Stimulated activated CD8-positive, alpha-beta memory T cell treated with anti-CD3 and anti-CD28 coated beads, Interleukin-2, amount 100 ng/mL, for 48 hours (primary cell): ENCODE measurements around the gene RFFL.
"Not testable (repeated sequence)": the region's sequence is repeated elsewhere in the genome, so short reads cannot be mapped to it uniquely, and the experiment has no call there.

Experiments used
- DNase-seq, 2 donors: peaks; one replicate each; pipeline ENCODE4 v3.0.0-alpha.2; 2020; ENCODE audit warnings: low read depth in 2 of 2

The RFFL gene

GRCh38 chr17:35063514-35064223 is at the start of gene RFFL:
Gene RFFL, minus strand, starts transcription at chr17:35063707. Its CDS starts 37,154 bp downstream, at chr17:35026553.
- DNase-seq, result peak; percentile 70 to 80

GRCh38 chr17:35110791-35111190 is 47.3 kb upstream of the RFFL start:
- DNase-seq, result not testable (repeated sequence)

GRCh38 chr17:35104844-35105450 is 41.4 kb upstream of the RFFL start:
- no peak for DNase-seq

GRCh38 chr17:35103271-35103670 is 39.8 kb upstream of the RFFL start:
- DNase-seq, result no peak

GRCh38 chr17:35101725-35102124 is 38.2 kb upstream of the RFFL start:
- DNase-seq, result no peak

- DNase-seq, result no peak
Measured at GRCh38 chr17:35101036-35101435, 37.5 kb upstream of the RFFL start.

- no peak for DNase-seq
Measured at GRCh38 chr17:35099908-35100307, 36.4 kb upstream of the RFFL start.

GRCh38 chr17:35097776-35098175 is 34.3 kb upstream of the RFFL start:
- no peak for DNase-seq

- DNase-seq, result no peak
Measured at GRCh38 chr17:35095741-35096140, 32.2 kb upstream of the RFFL start.

- no peak for DNase-seq
Measured at GRCh38 chr17:35094902-35095301, 31.4 kb upstream of the RFFL start.

- not testable (repeated sequence) for DNase-seq
Measured at GRCh38 chr17:35090707-35091106, 27.2 kb upstream of the RFFL start.

- peak; percentile 36 to 39 for DNase-seq
Measured at GRCh38 chr17:35089586-35090296, 26.2 kb upstream of the RFFL start.

- peak; percentile 85 to 92 for DNase-seq
Measured at GRCh38 chr17:35088881-35089585, 25.5 kb upstream of the RFFL start.

GRCh38 chr17:35088356-35088880 is 24.9 kb upstream of the RFFL start:
- no peak for DNase-seq

GRCh38 chr17:35087731-35088355 is 24.3 kb upstream of the RFFL start:
- no peak for DNase-seq

- DNase-seq, result no peak
Measured at GRCh38 chr17:35086931-35087573, 23.5 kb upstream of the RFFL start.

- DNase-seq, result no peak
Measured at GRCh38 chr17:35086164-35086563, 22.7 kb upstream of the RFFL start.

- DNase-seq, result no peak
Measured at GRCh38 chr17:35084987-35085386, 21.5 kb upstream of the RFFL start.

- no peak for DNase-seq
Measured at GRCh38 chr17:35083071-35083470, 19.6 kb upstream of the RFFL start.

GRCh38 chr17:35082073-35082657 is 18.7 kb upstream of the RFFL start:
- no peak for DNase-seq

GRCh38 chr17:35081638-35082037 is 18.1 kb upstream of the RFFL start:
- no peak for DNase-seq
